AG04450 (cell line): ENCODE data around the gene NDE1. TPM values are rescaled to one million over a fixed set of nuclear protein-coding genes. Genes with fewer than 3 reads are reported as not detected.

Experiments
- CTCF ChIA-PET: fragments of 300-600, 350-600 bp; formaldehyde crosslinking; extraction: SDS; loops from one replicate; lab custom pipeline; 2022; ENCODE audit warnings: antibody characterized with exemption, inconsistent platforms; lab: Charles Lee
- POLR2A ChIA-PET: fragments of 350-600 bp; formaldehyde crosslinking; extraction: SDS; loops from one replicate; lab custom pipeline; 2021; ENCODE audit warnings: antibody characterized with exemption, inconsistent platforms; lab: Yijun Ruan, JAX
- DNase-seq: peaks from one replicate; pipeline ENCODE4 v3.0.0-alpha.2; 2011; ENCODE audit warnings: low read depth, low spot score
- H3K27ac ChIP-seq: one replicate; pipeline ENCODE4 v1.5.1; 2012; ENCODE audit warnings: low read depth, low read length, control low read depth
- H3K27me3 ChIP-seq: one replicate; pipeline ENCODE4 v1.6.0; 2012; ENCODE audit warnings: low read length; ENCODE audit not compliant: control insufficient read depth, insufficient read depth
- H3K4me3 ChIP-seq: 2 replicates; pipeline ENCODE4 v1.5.1; 2011; ENCODE audit warnings: mild to moderate bottlenecking, low read depth, low read length, control low read depth
- H3K9me3 ChIP-seq: 2 replicates; pipeline ENCODE4 v1.5.1; 2012; ENCODE audit warnings: low read length; ENCODE audit not compliant: control insufficient read depth, insufficient read depth
- CTCF ChIP-seq: IDR thresholded peaks from 2 replicates; pipeline ENCODE4 v1.5.1; 2011; ENCODE audit warnings: low read depth, low read length, control low read depth, inconsistent platforms
- polyA plus RNA-seq: library from polyadenylated mRNA; depleted of rRNA; stranded (reverse); fragments of >200 nt; gene quantifications from 2 replicates; pipeline ENCODE4 v1.2.3, GENCODE V29; 2011

Gene NDE1
- polyA plus RNA-seq, 1 experiment = 29.9 TPM

DNA sequence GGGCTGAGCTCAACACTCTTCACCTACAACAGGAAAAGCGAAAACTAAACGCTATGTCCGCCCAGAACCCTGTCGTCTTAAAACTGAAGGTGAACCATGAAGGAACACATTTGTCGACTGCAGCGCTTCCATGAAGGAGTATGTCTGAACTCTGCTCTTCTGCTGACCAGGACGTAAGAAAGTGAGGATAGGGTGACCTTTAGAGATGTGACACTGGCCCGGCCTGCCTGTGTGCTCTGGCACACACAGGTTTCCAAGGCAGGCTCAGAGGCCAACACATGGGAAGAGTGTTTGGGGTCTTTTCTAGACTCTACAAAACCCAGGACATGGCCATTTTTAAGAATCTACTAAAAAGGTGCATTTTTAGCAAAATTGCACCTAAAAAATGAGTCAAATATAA is 28.2 kb upstream of the NDE1 start:
- no peaks in the 10 kb centered on the region for H3K27me3 ChIP-seq
- no peak for TF ChIP-seq CTCF
- H3K4me3 ChIP-seq = no peak overlapping the region
- CTCF ChIA-PET = no interaction called here
- POLR2A ChIA-PET = no interaction called here
- no peak for DNase-seq
- H3K27ac ChIP-seq = no peak overlapping the region
- no peaks in the 10 kb centered on the region for H3K9me3 ChIP-seq

DNA sequence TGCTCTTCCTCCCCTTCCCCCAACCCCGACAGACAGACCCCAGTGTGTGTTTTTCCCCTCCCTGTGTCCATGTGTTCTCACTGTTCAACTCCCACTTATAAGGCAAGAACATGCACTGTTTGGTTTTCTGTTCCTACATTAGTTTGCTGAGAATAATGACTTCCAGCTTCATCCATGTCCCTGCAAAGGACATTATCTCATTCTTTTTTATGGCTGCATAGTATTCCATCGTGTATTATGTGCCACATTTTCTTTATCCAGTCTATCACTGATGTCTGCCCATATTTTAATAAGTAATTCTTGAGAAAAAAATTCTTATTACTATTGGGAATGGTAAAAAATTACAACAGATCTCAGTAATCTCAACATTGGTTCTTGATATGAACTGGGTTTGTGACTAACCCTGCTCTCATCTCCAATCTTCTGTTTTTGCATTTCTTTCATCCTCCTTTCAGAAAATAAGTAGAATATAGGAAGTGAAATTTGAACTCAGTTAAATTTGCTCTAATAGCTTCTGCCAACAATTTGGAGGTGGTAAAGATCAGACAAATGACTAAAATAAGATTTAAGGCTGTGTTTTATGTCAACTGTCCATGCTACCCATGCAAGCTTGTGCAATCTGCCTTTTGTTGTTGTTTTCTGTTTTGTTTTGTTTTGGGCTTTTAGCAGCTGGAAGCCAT is 18.2 kb upstream of the NDE1 start:
- H3K4me3 ChIP-seq = no peak overlapping the region
- no peak for TF ChIP-seq CTCF
- no peak for DNase-seq
- POLR2A ChIA-PET = no interaction called here
- no peaks in the 10 kb centered on the region for H3K27me3 ChIP-seq
- no peak overlapping the region for H3K27ac ChIP-seq
- H3K9me3 ChIP-seq = no peaks in the 10 kb centered on the region
- CTCF ChIA-PET = interaction anchor here (0.5 kb wide), 1 partner anchor 202 kb away, joined by 3 read pairs; no protein-coding TSS in a partner anchor

DNA sequence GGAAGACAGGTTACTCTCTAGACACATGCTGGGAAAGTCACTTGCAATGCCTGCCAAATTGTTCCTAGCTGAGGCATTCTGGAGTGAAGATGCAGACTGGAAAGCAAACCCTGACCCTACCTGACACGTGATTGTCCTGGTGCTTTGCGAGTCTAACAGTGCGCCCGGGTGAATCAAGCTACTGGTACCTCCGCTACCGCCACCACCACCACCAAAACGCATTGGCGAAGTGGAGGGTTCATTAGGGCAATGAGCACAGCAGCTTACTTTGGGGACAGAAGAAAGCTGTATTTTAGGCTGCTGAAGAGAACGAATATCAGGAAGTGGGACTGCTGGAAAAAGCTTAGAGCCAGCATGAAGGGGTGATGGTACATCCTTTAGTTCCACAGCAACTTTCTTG is 14.1 kb upstream of the NDE1 start:
- CTCF ChIA-PET = interaction anchor here (1.0 kb wide), 1 partner anchor 29 kb away, joined by 3 read pairs; no protein-coding TSS in a partner anchor
- H3K27ac ChIP-seq = no peak overlapping the region
- H3K27me3 ChIP-seq = no peaks in the 10 kb centered on the region
- no peak overlapping the region for H3K4me3 ChIP-seq
- DNase-seq = no peak
- no peak for TF ChIP-seq CTCF
- no peaks in the 10 kb centered on the region for H3K9me3 ChIP-seq
- POLR2A ChIA-PET = no interaction called here

DNA sequence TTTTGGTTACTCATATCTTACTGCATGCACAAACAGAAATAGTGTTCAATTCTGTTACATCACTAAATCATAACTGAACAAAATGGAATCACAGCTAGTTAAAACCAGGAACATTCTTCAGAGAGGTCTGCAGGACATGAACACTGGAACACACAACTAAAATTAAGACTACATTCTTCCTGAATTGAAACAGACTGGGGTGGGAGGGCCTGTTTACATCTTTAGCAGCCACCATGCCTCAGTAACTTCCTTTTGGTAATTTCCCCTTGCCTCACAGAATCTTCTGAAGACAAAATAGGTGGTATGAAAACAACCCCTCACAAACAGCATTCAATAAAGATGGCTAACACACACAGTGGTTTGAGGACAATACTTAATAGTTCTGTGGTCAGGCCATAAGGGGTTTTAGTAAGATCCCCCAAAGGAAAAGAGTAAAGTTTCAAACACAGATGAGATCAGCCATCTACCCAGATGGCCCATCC is 13.6 kb upstream of the NDE1 start:
- no peak for TF ChIP-seq CTCF
- Histone ChIP-seq H3K27ac (no peak overlapping the region), H3K9me3 (no peaks in the 10 kb centered on the region), H3K27me3 (no peaks in the 10 kb centered on the region), H3K4me3 (no peak overlapping the region)
- POLR2A ChIA-PET = no interaction called here
- CTCF ChIA-PET = interaction anchor here (1.0 kb wide), 1 partner anchor 29 kb away, joined by 3 read pairs; no protein-coding TSS in a partner anchor
- no peak for DNase-seq

DNA sequence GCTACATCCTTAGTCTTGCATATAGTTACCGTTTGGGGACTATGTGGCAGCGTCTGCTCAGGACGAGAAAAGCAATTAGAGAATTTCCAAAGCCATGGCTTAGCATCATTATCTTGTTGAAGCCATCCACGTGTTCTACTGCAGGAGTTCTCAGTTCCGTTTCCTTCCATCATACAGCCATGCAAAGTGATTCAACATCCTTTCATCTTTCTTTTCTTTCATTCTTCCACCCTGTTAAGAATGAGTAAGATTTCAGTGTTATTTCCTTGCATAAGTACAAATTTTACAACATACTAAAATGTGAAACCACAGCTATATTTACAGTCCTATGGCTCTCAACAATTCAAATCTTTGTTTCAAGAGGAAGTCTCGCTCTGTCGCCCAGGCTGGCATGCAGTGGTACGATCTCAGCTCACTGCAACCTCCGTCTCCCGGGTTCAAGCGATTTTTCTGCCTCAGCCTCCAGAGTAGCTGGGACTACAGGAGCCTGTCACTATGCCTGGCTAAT is 10.9 kb upstream of the NDE1 start:
- TF ChIP-seq CTCF = no peak
- no peaks in the 10 kb centered on the region; the same call in 1 of the 2 replicates for H3K9me3 ChIP-seq
- CTCF ChIA-PET = interaction anchor here (0.9 kb wide), 1 partner anchor 211 kb away, joined by 3 read pairs; no protein-coding TSS in a partner anchor

More for the DNA sequence above, 10.9 kb upstream of the NDE1 start:
- Histone ChIP-seq H3K4me3 (no peak overlapping the region), H3K27ac (no peak overlapping the region), H3K27me3 (no peaks in the 10 kb centered on the region)
- DNase-seq = no peak
- POLR2A ChIA-PET = no interaction called here
